GM23248 (cell line): ENCODE measurements around the gene TRIO. TPM values are rescaled to one million over a fixed set of nuclear protein-coding genes. Genes with fewer than 3 reads are reported as not detected.
A peak's percentile ranks its signal among the peaks of the same experiment; 100 is the strongest.

Source experiments
- DNase-seq: peaks from one replicate; pipeline ENCODE4 v3.0.0-alpha.2; 2015
- H2AFZ ChIP-seq: fragments of 200-600 bp; sonication (generic); 2 replicates; pipeline ENCODE4 v1.6.1; 2016; ENCODE audit warnings: antibody characterized with exemption
- H3F3A ChIP-seq: fragments of 200-600 bp; sonication (generic); 2 replicates; pipeline ENCODE4 v1.6.1; 2016; ENCODE audit warnings: mild to moderate bottlenecking, antibody characterized with exemption, mixed run types; ENCODE audit not compliant: insufficient read depth
- H3K27ac ChIP-seq: fragments of 200-600 bp; sonication (generic); 2 replicates; pipeline ENCODE4 v1.5.1; 2016; ENCODE audit warnings: mild to moderate bottlenecking
- H3K27me3 ChIP-seq: fragments of 200-600 bp; sonication (generic); replicated peaks from 2 replicates; pipeline ENCODE4 v1.6.1; 2016; ENCODE audit warnings: mild to moderate bottlenecking; ENCODE audit not compliant: insufficient read depth
- H3K36me3 ChIP-seq: fragments of 200-600 bp; sonication (generic); 2 replicates; pipeline ENCODE4 v1.6.1; 2016; ENCODE audit warnings: low read depth, mild to moderate bottlenecking
- H3K4me1 ChIP-seq: fragments of 200-600 bp; sonication (generic); 2 replicates; pipeline ENCODE4 v1.6.1; 2016; ENCODE audit warnings: mild to moderate bottlenecking; ENCODE audit not compliant: insufficient read depth
- H3K4me2 ChIP-seq: fragments of 200-600 bp; sonication (generic); one replicate; pipeline ENCODE4 v1.6.1; 2016; ENCODE audit warnings: mild to moderate bottlenecking; ENCODE audit not compliant: unreplicated experiment
- H3K4me3 ChIP-seq: fragments of 200-600 bp; sonication (generic); 2 replicates; pipeline ENCODE4 v1.5.1; 2016; ENCODE audit warnings: mild to moderate bottlenecking
- H3K79me2 ChIP-seq: fragments of 200-600 bp; sonication (generic); 2 replicates; pipeline ENCODE4 v1.6.1; 2016; ENCODE audit warnings: mild to moderate bottlenecking; ENCODE audit not compliant: insufficient read depth
- H3K9ac ChIP-seq: fragments of 200-600 bp; sonication (generic); 2 replicates; pipeline ENCODE4 v1.6.1; 2016; ENCODE audit warnings: mild to moderate bottlenecking
- H3K9me2 ChIP-seq: fragments of 200-600 bp; sonication (generic); 2 replicates; pipeline ENCODE4 v1.6.1; 2016; ENCODE audit warnings: mixed run types, mild to moderate bottlenecking, moderate library complexity; ENCODE audit not compliant: insufficient read depth
- H3K9me3 ChIP-seq: fragments of 200-600 bp; sonication (generic); one replicate; pipeline ENCODE4 v1.6.1; 2017; ENCODE audit warnings: low read depth
- H4K20me1 ChIP-seq: fragments of 200-600 bp; sonication (generic); 2 replicates; pipeline ENCODE4 v1.6.0; 2016; ENCODE audit not compliant: insufficient read depth
- EZH2 ChIP-seq: fragments of 200-600 bp; sonication (generic); IDR thresholded peaks from 2 replicates; pipeline ENCODE4 v1.6.1; 2018; ENCODE audit warnings: antibody characterized with exemption, mild to moderate bottlenecking; ENCODE audit not compliant: insufficient read depth, poor library complexity, severe bottlenecking
- EZH2phosphoT487 ChIP-seq: fragments of 200-600 bp; sonication (generic); IDR thresholded peaks from 2 replicates; pipeline ENCODE4 v1.6.1; 2018; ENCODE audit warnings: antibody characterized with exemption, moderate library complexity, mild to moderate bottlenecking, low read depth; ENCODE audit not compliant: insufficient read depth
- WGBS, 2 experiments: methylation state at CpG; one replicate each; pipeline ENCODE4 v1.1.6; 2015 to 2017; ENCODE audit warnings: low lambda C conversion rate in 2 of 2, low coverage in 1 of 2; ENCODE audit errors: missing lambda C conversion rate in 2 of 2; 5-methylcytosine and 5-hydroxymethylcytosine counted together
- in situ Hi-C: fragments of 300-500 bp; cut with MboI; formaldehyde crosslinking; loops from 2 replicates; pipeline ENCODE4 v1.15.0; 2020
- polyA plus RNA-seq: library from polyadenylated mRNA; unstranded; fragments of >200 nt; fragmentation: Nextera tagmentation; extraction: Ambion mirVana; gene quantifications from 2 replicates; pipeline ENCODE4 v1.2.1, GENCODE V29; 2016
- total RNA-seq: library from RNA; depleted of rRNA; stranded (reverse); fragments of >200 nt; shearing (Covaris generic); gene quantifications from 2 replicates; pipeline ENCODE4 v1.2.3, GENCODE V29; 2014

TRIO gene
- total and polyA plus RNA-seq, 2 experiments from 2014 or later = 28.1 to 198 TPM

DNA sequence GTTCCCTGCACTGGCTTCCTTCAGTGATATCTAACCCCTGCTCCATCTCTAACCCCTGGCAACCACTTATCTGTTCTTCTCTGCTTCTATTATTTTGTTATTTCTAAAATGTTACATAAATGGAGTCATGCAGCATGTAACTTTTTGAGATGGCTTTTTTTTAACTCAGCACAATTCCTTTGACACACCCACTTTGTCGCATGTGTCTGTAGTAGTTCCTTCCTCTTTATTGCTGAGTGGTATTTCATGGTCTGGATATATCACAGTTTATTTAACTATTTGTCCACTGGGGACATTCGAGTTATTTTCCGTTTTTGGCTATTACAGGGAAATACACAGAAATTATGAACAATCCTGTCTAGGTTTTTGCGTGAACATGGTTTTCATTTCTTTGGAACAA, 200.2 kb downstream of the TRIO start:
- Histone ChIP-seq H3K9ac (no peak overlapping the region), H4K20me1 (peaks cover 20% of the 10 kb centered on the region; the same call in 1 of the 2 replicates), H3K79me2 (peaks cover 98% of the 10 kb centered on the region), H3K27me3 (no peaks in the 10 kb centered on the region), H3K4me3 (no peak overlapping the region), H3K9me3 (no peaks in the 10 kb centered on the region), H3K4me2 (no peak overlapping the region), H3K9me2 (no peaks in the 10 kb centered on the region), H3K27ac (0 out of 2 replicates have a peak overlapping the region, but pooled peaks have one; percentile 3), H2AFZ (no peak overlapping the region), H3K36me3 (peaks cover 79% of the 10 kb centered on the region), H3K4me1 (peaks cover 11% of the 10 kb centered on the region; the same call in 1 of the 2 replicates), H3F3A (peaks cover 89% of the 10 kb centered on the region)
- TF ChIP-seq EZH2 (no peak), EZH2phosphoT487 (no peak)
- DNase-seq = no peak
- WGBS, 2 experiments = 99 to 100% methylated on average over 4 of the region's 4 CpGs
- in situ Hi-C loops = no loop called here

DNA sequence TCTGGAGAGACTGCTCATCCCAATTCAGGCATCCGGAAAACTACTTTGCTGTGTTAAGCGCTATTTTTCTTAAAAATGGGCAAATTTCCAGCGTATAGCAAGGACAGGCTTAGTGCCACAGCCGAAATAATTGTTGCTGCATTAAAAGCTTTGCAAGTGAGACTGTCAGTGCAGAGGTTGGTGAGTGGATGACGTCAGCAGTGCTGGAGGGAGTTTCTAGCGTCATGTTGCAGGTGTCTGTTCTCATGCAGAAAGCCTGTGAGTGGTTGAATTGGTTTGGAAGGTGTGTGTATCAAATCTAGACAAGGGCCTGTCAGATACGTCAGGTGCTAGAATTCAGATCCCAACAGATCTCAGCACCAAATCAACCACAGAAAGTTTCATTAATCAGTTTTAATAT, 204.4 kb downstream of the TRIO start:
- no peak for DNase-seq
- Histone ChIP-seq H3K27ac (0 out of 2 replicates have a peak overlapping the region, but pooled peaks have one; percentile 8), H3K4me2 (no peak overlapping the region), H3K27me3 (no peaks in the 10 kb centered on the region), H2AFZ (no peak overlapping the region), H3K9ac (no peak overlapping the region), H3K36me3 (peaks cover 61% of the 10 kb centered on the region), H3K79me2 (peaks cover 98% of the 10 kb centered on the region), H4K20me1 (peaks cover 13% of the 10 kb centered on the region; the same call in 1 of the 2 replicates), H3K9me3 (no peaks in the 10 kb centered on the region), H3K4me3 (no peak overlapping the region), H3K9me2 (no peaks in the 10 kb centered on the region), H3K4me1 (no peaks in the 10 kb centered on the region), H3F3A (peaks cover 89% of the 10 kb centered on the region)
- WGBS, 2 experiments = 85 to 90% methylated on average over 7 of the region's 7 CpGs
- in situ Hi-C loops = no loop called here
- TF ChIP-seq EZH2phosphoT487 = no peak
- no peak for TF ChIP-seq EZH2

DNA sequence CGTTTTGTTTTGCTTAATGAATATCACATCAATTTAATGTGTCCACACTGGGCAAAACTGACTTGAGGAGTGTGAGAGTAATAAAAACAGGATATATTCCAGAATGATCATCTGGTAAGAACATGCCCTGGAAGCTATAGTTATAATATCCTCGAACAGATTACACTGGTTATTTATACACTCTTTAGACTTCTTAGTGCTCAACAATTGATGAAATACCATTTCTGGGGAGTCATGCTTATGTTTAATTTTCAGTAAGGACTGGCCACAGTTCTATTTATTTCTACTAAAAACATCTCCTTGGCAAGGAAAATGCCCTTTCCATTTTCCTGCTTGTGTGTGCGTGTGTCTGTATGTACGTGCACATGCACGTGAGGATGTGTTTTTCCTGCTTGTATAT, 205.0 kb downstream of the TRIO start:
- Histone ChIP-seq H3K4me1 (no peaks in the 10 kb centered on the region), H3K4me2 (no peak overlapping the region), H3K9me3 (no peaks in the 10 kb centered on the region), H4K20me1 (peaks cover 13% of the 10 kb centered on the region; the same call in 1 of the 2 replicates), H3K36me3 (peaks cover 61% of the 10 kb centered on the region), H3K9ac (no peak overlapping the region), H3K79me2 (peaks cover 98% of the 10 kb centered on the region), H2AFZ (no peak overlapping the region), H3K27me3 (no peaks in the 10 kb centered on the region), H3F3A (peaks cover 92% of the 10 kb centered on the region), H3K27ac (0 out of 2 replicates have a peak overlapping the region, but pooled peaks have one; percentile 8), H3K9me2 (no peaks in the 10 kb centered on the region), H3K4me3 (no peak overlapping the region)
- in situ Hi-C loops = no loop called here
- TF ChIP-seq EZH2phosphoT487 (no peak), EZH2 (no peak)
- 69 to 70% methylated on average over 5 of the region's 5 CpGs for WGBS, 2 experiments
- no peak for DNase-seq

DNA sequence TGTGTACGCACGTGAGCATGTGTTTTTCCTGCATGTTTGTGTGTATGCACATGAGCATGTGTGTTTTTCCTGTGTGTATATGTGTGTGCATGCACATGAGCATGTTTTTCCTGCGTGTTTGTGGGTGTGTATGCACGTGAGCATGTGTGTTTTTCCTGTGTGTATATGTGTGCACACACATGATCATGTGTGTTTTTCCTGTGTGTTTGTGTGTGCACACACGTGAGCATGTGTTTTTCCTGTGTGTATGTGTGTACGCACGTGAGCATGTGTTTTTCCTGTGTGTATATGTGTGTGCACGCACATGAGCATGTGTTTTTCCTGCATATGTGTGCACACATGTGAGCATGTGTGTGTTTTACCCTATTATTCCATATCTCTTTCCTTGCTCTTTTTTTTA, 205.9 kb downstream of the TRIO start:
- H3K27me3 ChIP-seq = no peaks in the 10 kb centered on the region
- H3K9me2 ChIP-seq = no peaks in the 10 kb centered on the region
- 97% methylated on average over 8 of the region's 8 CpGs for WGBS, 2 experiments
- TF ChIP-seq EZH2phosphoT487 = no peak
- no peak for TF ChIP-seq EZH2
- no peak overlapping the region for H3K4me2 ChIP-seq
- H3K4me3 ChIP-seq = no peak overlapping the region
- no peaks in the 10 kb centered on the region for H3K9me3 ChIP-seq
- H3K4me1 ChIP-seq = no peaks in the 10 kb centered on the region
- no peak for DNase-seq
- H3F3A ChIP-seq = peaks cover 93% of the 10 kb centered on the region
- peaks cover 98% of the 10 kb centered on the region for H3K79me2 ChIP-seq
- in situ Hi-C loops = no loop called here
- H3K36me3 ChIP-seq = peaks cover 53% of the 10 kb centered on the region
- H3K27ac ChIP-seq = no peak overlapping the region
- H2AFZ ChIP-seq = no peak overlapping the region
- H3K9ac ChIP-seq = no peak overlapping the region
- peaks cover 13% of the 10 kb centered on the region; the same call in 1 of the 2 replicates for H4K20me1 ChIP-seq
